HTERT RPE-1 (cell line): ENCODE results near the gene TMEM63B.
"Not testable (repeated sequence)": the region's sequence is repeated elsewhere in the genome, so short reads cannot be mapped to it uniquely, and the experiment has no call there.

ENCODE experiments used
- in situ Hi-C: fragments of 300-500 bp; cut with MboI; formaldehyde crosslinking; loops from 4 replicates; pipeline ENCODE4 v1.14.3; 2020; ENCODE audit warnings: low sequenced_read_pairs

TMEM63B gene

DNA sequence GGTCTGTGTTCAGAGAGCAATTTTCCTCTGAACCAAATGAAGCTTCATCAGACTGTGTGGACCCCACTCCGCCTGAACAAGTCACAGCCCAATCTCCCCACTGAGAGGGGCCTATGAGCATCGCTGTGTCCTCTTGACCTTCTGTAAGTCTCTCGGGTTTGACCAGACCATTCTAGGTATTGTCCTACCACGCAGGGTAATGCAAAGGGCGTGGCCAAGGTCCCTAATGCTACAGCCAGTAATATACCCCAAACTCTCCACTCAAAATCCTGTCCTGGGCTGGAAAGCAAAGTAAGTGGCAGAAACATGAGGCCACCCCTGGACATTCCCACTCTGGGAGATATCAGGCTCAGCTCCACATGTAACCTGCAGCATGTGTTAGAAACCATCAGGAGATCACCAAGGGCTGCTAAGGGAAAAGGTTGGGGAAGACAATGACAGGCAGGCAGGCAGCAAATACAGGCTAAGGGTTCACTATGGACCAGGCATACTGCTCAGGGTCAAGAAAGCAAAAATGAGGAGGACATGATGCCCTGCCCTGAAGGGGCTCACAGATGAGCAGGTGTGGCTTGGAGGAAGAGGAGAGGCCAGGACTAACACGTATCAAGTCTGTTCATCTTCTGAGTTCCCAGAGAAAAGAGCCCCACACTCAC is 33.5 kb upstream of the TMEM63B start:
- in situ Hi-C loops: no loop called here

GRCh38 chr6:44094403-44095242 is 32.7 kb upstream of the TMEM63B start:
- in situ Hi-C loops: no loop called here

- in situ Hi-C loops: not testable (repeated sequence)
Measured at GRCh38 chr6:44095243-44095623, 32.1 kb upstream of the TMEM63B start.

DNA sequence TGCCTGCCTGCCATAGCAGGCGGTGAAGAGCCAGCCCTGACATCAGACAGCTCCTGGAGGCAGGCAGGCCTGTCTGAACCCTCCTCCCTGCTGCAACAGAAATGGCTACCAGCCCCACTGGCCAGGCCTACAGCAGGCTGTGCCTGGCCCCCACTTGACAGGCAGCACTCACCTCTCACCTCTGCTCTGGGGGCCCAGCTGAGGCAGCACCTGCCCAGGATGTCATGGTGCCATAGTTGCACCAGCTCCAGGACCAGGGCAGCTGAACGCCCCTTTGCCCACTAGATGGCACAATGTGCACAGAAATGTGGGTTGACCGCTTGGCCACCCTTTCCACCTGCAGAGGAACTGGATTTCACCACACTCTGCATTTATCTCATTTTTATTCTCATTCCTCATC is 30.7 kb upstream of the TMEM63B start:
- in situ Hi-C loops: no loop called here

DNA sequence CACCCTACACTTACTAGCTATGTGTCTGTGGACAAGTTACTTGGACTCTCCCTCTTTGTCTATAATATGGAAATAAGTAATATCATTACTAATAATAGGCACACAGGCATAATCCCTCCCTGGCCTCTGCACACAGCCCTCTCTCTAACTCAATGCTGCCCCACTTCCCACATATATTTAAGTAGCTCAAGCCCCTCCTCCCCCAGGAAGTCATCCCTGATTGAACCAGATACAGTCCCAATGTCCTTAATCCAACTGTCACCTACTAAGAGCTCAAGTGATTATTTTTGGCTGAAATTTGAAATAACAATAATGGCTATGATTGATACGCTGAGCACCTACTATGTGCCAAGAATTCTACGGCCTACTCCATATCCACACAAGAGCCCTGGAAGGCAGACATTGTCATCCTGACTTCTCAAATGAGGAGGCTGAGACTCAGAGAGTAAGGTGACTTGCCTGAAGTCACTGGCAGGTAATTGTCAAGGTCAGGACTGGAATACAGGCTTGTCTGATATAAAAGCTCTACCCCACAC is 29.5 kb upstream of the TMEM63B start:
- in situ Hi-C loops: no loop called here

GRCh38 chr6:44099192-44099591 is 28.2 kb upstream of the TMEM63B start:
- in situ Hi-C loops: no loop called here

DNA sequence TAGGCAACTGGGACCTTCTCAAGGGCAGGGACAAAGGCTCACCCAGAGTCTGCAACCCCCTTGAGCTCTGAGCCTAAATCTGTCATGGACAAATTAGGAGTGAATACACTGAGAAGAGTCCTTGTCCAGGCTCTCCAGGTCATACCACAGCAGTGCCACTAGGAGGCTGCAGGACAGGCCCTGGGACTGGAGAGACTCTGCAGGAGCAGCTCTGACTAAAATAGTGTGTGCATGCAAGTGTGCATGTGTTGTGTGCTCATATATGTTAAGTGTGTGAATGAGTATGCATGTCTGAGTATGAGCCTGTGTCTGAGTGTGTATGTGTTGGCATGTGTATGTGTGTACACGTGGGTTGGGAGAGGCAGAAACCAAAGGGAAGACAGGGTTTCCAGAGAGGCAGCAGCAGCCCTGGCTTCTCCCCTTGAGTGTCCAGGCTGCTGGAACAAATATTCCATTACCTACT is 27.2 kb upstream of the TMEM63B start:
- in situ Hi-C loops: no loop called here

- in situ Hi-C loops: no loop called here
Measured at GRCh38 chr6:44101832-44102231, 25.5 kb upstream of the TMEM63B start.

- in situ Hi-C loops: no loop called here
Measured at GRCh38 chr6:44102527-44102926, 24.8 kb upstream of the TMEM63B start.

DNA sequence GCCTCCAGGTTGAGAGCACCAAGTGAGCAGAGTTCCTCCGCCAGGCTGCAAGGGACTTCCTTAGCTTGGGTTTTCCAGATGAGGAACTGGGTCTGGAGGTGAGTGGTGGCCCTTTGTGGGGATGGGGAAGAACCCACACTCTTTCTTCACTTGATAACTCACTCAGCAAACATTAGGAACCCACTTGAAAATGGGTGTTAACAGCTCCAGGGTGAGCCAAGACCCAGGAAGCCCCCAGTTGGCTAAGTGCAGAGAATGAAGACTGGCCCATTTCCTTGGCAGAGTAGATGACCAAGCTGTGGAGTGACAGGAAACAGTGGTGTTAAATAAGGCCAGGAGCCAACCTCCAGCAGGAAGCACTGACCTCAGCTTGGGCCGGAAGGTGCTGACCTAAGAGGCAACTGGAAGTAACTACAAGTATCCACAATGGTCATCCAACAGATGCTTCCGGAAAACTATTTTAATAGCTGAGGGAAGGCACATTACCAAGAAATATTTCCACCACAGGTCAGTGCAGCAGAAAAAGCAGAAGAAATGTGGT is 22.8 kb upstream of the TMEM63B start:
- in situ Hi-C loops: no loop called here

DNA sequence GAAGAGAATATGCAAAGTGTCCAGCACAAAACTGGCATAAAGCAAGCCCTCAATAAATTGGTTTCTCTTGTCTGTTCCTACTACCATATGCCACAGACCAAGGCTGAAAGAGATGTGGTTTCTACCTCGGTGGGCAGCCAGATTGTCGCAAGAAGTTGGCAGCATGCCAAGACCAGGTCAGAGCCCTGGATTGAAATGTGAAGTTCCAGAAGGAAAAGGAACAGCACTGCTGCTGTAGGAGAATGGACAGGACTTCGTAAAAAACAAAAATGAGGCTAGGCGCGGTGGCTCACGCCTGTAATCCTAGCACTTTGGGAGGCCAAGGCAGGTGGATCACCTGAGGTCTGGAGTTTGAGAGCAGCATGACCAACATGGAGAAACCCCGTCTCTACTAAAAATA is 22.2 kb upstream of the TMEM63B start:
- in situ Hi-C loops: no loop called here

GRCh38 chr6:44105993-44106740 is 21.2 kb upstream of the TMEM63B start:
- in situ Hi-C loops: no loop called here

GRCh38 chr6:44107017-44107416 is 20.3 kb upstream of the TMEM63B start:
- in situ Hi-C loops: no loop called here

DNA sequence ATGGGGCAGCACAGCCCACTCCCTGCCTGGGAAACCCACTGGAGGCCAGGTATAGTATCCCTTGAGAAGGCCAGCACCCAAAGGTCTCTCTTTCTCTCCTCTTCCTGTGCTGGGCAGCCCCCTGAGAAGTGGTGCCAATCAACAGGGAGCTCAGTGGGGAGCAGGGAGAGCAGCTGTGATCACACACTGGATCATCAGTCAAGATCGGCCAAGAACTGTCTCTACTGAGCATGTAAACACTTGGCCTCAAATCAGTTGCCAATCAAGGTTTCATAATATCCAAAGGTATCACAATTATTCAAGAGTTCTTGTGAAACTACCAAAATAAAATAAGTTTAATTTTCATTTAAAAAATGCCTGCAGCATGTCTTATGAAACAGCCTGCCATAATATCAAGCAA is 18.9 kb upstream of the TMEM63B start:
- in situ Hi-C loops: no loop called here

GRCh38 chr6:44109212-44109611 is 18.1 kb upstream of the TMEM63B start:
- in situ Hi-C loops: no loop called here

DNA sequence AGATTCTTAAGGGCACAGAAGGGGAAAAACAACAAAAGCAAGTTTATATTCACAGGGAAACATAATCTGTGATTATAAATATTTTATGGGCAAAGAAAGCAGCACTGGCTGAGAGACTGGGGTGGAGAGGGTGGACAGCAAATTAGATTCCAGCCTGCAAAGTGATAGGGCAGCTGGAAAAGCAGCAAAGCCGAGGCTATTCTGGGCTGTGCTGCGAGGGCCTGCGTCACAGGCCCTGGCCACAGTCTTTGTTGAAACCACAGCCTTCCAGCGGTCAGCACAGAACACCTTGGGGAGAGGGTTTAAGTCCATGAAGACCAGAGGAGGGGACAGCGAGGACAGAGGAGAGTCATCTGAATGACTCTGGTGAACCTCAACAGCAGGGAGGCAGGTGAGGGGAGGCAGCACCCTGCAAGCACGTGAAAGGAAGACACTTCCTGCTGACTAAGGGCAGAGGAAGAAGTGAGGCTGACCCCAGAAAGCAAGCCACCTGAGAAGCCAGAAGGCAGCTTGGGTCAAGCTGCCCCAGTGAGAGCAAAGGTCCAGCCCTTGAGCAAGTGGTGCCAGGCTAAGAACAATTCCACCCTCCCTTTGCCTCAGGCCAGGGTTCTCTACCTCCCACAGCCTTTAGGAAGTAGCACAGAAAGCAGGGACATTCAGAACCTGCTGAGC is 17.2 kb upstream of the TMEM63B start:
- in situ Hi-C loops: no loop called here

DNA sequence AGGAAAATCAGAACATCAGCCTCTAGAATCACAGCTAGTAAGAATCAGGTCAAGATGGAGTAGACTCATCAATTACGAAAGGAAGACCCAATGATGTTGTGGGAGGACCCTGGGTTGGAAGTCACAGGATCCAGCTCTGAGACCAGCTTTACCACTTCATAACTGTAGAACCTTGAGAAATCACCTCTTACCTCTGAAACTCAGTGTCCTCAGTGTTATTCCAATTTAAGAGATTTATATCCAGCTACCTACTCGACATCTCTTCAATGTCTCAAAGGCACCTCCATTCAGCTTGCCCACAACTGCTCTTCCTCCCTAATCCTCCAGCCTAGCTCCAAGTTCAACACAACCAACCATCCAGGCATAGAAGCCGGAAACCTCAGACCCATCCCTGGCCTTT is 16.4 kb upstream of the TMEM63B start:
- in situ Hi-C loops: no loop called here

DNA sequence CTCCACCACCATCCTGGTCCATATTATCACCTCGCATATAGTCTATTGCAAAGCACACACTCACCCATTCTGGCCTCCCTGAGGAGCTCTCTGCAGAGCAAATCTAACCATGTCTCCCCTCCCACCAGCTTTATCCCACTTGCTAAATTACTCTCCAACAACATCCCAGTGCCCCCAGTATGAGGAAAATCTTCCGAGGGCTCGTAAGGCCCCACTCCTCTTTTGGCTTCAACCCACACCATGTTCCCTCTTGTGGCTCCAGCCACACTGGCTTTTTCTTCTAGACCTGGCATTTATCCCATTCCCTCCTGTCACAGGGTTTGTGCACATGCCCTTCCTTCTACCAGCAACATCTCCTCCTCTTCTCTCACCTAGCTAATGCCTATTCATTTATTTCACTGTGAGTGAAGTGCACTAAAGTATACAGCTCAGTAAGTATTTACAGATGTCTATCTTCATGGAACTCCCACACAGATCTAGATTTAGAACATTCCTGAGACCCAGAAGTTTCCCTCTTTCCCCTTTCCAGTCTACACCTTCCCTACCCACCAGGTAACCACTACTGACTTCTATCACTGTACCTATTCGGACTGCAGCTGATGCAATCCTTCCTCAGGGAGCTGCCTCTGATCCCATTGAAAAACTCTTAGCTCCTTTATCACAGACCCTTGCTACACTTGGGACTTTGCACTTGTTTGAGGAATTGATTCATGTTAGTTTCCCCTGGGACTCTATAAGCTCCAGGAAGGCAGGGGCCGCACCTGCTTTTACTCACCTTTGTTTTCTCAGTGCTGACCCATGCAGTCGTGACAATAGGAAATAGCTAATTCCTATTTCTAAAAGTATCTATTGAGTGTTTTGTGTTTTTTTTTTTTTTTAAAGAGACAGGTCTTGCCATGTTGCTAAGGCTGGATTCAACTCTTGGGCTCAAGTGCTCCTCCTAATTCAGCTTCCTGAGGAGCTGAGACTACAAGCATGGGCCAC is 15.6 kb upstream of the TMEM63B start:
- in situ Hi-C loops: no loop called here

GRCh38 chr6:44113414-44113813 is 13.9 kb upstream of the TMEM63B start:
- in situ Hi-C loops: no loop called here
